Keratinocyte (primary cell): ENCODE measurements around the gene NUDT2. TPM values are rescaled to one million over a fixed set of nuclear protein-coding genes. Genes with fewer than 3 reads are reported as not detected.

Source experiments
- DNase-seq: peaks from one replicate; pipeline ENCODE4 v3.0.0-alpha.2; 2011; ENCODE audit warnings: low read depth, missing footprints, low spot score
- FAIRE-seq: peaks from 2 replicates; lab custom pipeline; 2011; peaks lifted over from hg19 to GRCh38; lab: Jason Lieb, UNC
- H2AFZ ChIP-seq: 2 replicates; pipeline ENCODE4 v1.6.0; 2012; ENCODE audit warnings: low read length, control low read depth, inconsistent platforms; ENCODE audit not compliant: control insufficient read depth
- H3K27ac ChIP-seq: 2 replicates; pipeline ENCODE4 v1.5.1; 2011; ENCODE audit warnings: low read length; ENCODE audit not compliant: control insufficient read depth, insufficient read depth
- H3K27me3 ChIP-seq: 3 replicates; pipeline ENCODE4 v1.6.0; 2011; ENCODE audit warnings: low read length; ENCODE audit not compliant: control insufficient read depth, insufficient read depth; ENCODE audit errors: extremely low read depth
- H3K36me3 ChIP-seq, 2 experiments: 2 replicates in 1 of 2; 3 replicates in 1 of 2; pipeline ENCODE4 v1.5.1; 2011; ENCODE audit warnings: low read length in 2 of 2, mild to moderate bottlenecking in 1 of 2; ENCODE audit not compliant: control insufficient read depth in 2 of 2, insufficient read depth in 2 of 2; ENCODE audit errors: extremely low read depth in 1 of 2
- H3K4me1 ChIP-seq: 3 replicates; pipeline ENCODE4 v1.5.1; 2011; ENCODE audit warnings: low read length; ENCODE audit not compliant: control insufficient read depth, insufficient read depth; ENCODE audit errors: extremely low read depth
- H3K4me2 ChIP-seq: 3 replicates; pipeline ENCODE4 v1.6.0; 2011; ENCODE audit warnings: low read depth, low read length; ENCODE audit not compliant: control insufficient read depth, insufficient read depth; ENCODE audit errors: extremely low read depth
- H3K4me3 ChIP-seq, 3 experiments: fragments of 200-600 bp in 1 of 3; sonication (generic) in 1 of 3; 2 replicates in 2 of 3; 3 replicates in 1 of 3; pipeline ENCODE4 v1.5.1; 2011 to 2016; ENCODE audit warnings: low read length in 3 of 3, mild to moderate bottlenecking in 3 of 3, control low read depth in 2 of 3, inconsistent platforms in 1 of 3, low read depth in 1 of 3, mixed read lengths in 1 of 3, mixed run types in 1 of 3, moderate library complexity in 1 of 3; ENCODE audit not compliant: control insufficient read depth in 2 of 3, insufficient read depth in 2 of 3; ENCODE audit errors: extremely low read depth in 1 of 3
- H3K79me2 ChIP-seq: 2 replicates; pipeline ENCODE4 v1.6.0; 2012; ENCODE audit warnings: low read length; ENCODE audit not compliant: control insufficient read depth, insufficient read depth
- H3K9ac ChIP-seq: 3 replicates; pipeline ENCODE4 v1.6.0; 2011; ENCODE audit warnings: low read length; ENCODE audit not compliant: control insufficient read depth, insufficient read depth; ENCODE audit errors: extremely low read depth
- H3K9me1 ChIP-seq: 3 replicates; pipeline ENCODE4 v1.6.0; 2011; ENCODE audit warnings: low read length; ENCODE audit not compliant: control insufficient read depth, insufficient read depth; ENCODE audit errors: extremely low read depth
- H3K9me3 ChIP-seq: 2 replicates; pipeline ENCODE4 v1.5.1; 2012; ENCODE audit warnings: low read depth, low read length; ENCODE audit not compliant: control insufficient read depth
- H4K20me1 ChIP-seq: 3 replicates; pipeline ENCODE4 v1.6.0; 2011; ENCODE audit warnings: low read length; ENCODE audit not compliant: control insufficient read depth, insufficient read depth; ENCODE audit errors: extremely low read depth
- EZH2 ChIP-seq: IDR thresholded peaks from one replicate; pipeline ENCODE4 v1.6.1; 2012; ENCODE audit warnings: inconsistent platforms, mild to moderate bottlenecking, low read length, moderate library complexity
- dilution Hi-C: fragments of 300-500 bp; cut with MboI; formaldehyde crosslinking; loops from one replicate; pipeline ENCODE4 v1.7.0; 2020; ENCODE audit warnings: low sequenced_read_pairs; ENCODE audit not compliant: extremely low pct_ligation_motif_present
- polyA plus RNA-seq, 5 experiments: library from polyadenylated mRNA; depleted of rRNA in 3 of 5; stranded (reverse) in 3 of 5; stranded (forward) in 1 of 5; unstranded in 1 of 5; fragments of >200 nt; gene quantifications; 1 replicate in 1 of 5; 2 replicates in 3 of 5; 3 replicates in 1 of 5; pipeline versions ENCODE4 v1.2.1 to v1.2.3, GENCODE V29; 2011 to 2012; ENCODE audit warnings: missing spikeins in 2 of 5, low read depth in 1 of 5, low replicate concordance in 1 of 5
- TF ChIP-seq, protein P1 (sequence below), 3 experiments: IDR thresholded peaks in 1 of 3; conservative IDR thresholded peaks in 1 of 3; optimal IDR thresholded peaks in 1 of 3; 2 replicates in 2 of 3; 3 replicates in 1 of 3; pipeline versions ENCODE3 to v1.5.1; 2011; ENCODE audit warnings: low read length in 3 of 3, mild to moderate bottlenecking in 3 of 3, moderate library complexity in 2 of 3, control low read depth in 1 of 3, inconsistent platforms in 1 of 3; ENCODE audit not compliant: insufficient read depth in 2 of 3; ENCODE audit errors: extremely low read depth in 1 of 3

NUDT2 gene
- polyA plus RNA-seq, 1 donor (not counting 4 experiments of a cell fraction or from before 2014, with no cell fraction given) = 33.4 TPM

DNA sequence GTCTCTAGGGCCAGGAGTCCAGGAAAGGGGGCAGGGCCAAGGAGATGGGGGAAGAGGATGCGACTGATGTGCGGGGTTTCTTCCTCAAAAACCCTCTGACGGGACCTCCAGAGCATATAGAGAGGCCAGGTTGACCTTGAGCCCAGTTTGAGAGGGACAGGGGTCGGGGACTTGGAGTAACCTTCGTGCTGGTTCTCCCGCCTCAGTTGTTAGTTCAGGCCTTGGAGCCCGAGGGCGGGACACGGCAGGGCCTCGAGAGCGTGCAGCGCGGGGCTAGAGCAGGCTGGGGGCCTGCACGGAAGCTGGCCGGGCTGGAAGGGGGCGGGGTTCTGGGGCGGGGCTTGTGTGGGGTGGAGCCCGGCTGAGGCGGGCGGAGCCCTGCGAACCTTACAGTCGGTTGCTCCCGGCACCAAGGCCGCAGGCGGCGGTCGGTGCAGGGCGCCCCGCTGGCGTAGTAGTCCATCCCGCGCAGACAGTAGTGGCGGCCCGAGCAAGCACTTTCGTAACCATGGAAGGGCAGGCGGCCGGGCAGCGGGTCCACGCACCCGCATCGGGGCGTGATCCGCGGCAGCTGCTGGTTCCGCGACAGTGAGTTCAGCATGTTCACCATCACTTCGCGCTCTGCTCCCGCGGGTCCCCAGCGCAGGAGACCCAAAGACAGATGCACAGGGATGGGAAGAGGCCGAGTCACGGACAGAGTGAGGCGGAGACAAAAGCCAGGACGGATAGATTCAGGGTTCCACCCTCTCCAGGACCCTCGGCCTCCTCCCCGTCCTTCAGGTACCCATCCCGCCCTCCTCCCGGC is 51.3 kb downstream of the NUDT2 start:
- Histone ChIP-seq H3K9me1 (no peaks in the 10 kb centered on the region), H3K27me3 (peaks cover 18% of the 10 kb centered on the region), H3K9ac (peak overlapping the region; percentile 30), H3K79me2 (no peaks in the 10 kb centered on the region), H3K4me1 (peaks cover 24% of the 10 kb centered on the region), H3K36me3 (no peaks in the 10 kb centered on the region), H3K27ac (no peak overlapping the region), H3K9me3 (no peaks in the 10 kb centered on the region), H3K4me2 (peak overlapping the region; percentile 85), H4K20me1 (no peaks in the 10 kb centered on the region), H3K4me3 (peak overlapping the region; percentile 35 to 58 (median 45)), H2AFZ (peak overlapping the region; percentile 79)
- no peak for FAIRE-seq
- no peak for TF ChIP-seq EZH2
- TF ChIP-seq, protein P1, sequence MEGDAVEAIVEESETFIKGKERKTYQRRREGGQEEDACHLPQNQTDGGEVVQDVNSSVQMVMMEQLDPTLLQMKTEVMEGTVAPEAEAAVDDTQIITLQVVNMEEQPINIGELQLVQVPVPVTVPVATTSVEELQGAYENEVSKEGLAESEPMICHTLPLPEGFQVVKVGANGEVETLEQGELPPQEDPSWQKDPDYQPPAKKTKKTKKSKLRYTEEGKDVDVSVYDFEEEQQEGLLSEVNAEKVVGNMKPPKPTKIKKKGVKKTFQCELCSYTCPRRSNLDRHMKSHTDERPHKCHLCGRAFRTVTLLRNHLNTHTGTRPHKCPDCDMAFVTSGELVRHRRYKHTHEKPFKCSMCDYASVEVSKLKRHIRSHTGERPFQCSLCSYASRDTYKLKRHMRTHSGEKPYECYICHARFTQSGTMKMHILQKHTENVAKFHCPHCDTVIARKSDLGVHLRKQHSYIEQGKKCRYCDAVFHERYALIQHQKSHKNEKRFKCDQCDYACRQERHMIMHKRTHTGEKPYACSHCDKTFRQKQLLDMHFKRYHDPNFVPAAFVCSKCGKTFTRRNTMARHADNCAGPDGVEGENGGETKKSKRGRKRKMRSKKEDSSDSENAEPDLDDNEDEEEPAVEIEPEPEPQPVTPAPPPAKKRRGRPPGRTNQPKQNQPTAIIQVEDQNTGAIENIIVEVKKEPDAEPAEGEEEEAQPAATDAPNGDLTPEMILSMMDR (optimal IDR thresholded peaks at IDR 0.05 in 1 of 3, IDR thresholded peaks at IDR 0.05 in 1 of 3, conservative IDR thresholded peaks at IDR 0.05 in 1 of 3; ENCODE audit: extremely low read depth in 1 of 3, insufficient read depth in 2 of 3, low read length in 3 of 3) = no peak
- dilution Hi-C loops = no loop called here
- no peak for DNase-seq

DNA sequence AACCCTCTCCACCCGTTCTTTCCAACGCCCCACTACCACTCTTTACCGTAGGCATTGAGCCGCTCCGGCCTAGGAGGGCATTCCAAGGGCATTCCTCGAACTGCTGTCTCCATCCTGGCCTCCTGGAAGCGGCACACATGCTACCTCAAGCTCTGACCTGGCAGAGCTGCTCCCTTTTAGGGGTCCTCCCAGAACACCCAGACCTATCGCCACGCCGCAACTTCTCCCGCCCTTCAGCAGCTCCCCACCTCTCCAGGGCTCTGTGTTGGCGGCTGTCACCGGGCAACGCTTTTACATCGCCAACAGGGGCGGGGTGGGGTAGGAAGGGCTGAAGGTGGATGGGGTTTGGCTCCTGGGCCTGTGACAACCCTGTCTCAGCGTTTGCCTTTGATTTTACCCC is 52.0 kb downstream of the NUDT2 start:
- FAIRE-seq (no peak), DNase-seq (no peak)
- TF ChIP-seq, protein P1 (optimal IDR thresholded peaks at IDR 0.05 in 1 of 3, IDR thresholded peaks at IDR 0.05 in 1 of 3, conservative IDR thresholded peaks at IDR 0.05 in 1 of 3; ENCODE audit: extremely low read depth in 1 of 3, insufficient read depth in 2 of 3, low read length in 3 of 3) = no peak
- no peak for TF ChIP-seq EZH2
- H3K79me2 ChIP-seq = no peaks in the 10 kb centered on the region
- peaks cover 18% of the 10 kb centered on the region for H3K27me3 ChIP-seq
- no peak overlapping the region for H3K27ac ChIP-seq
- no peaks in the 10 kb centered on the region for H3K9me3 ChIP-seq
- H3K4me3 ChIP-seq = peak overlapping the region in 1 of 3 experiments; percentile 58
- dilution Hi-C loops = no loop called here
- no peak overlapping the region for H3K9ac ChIP-seq
- H3K4me1 ChIP-seq = peaks cover 18% of the 10 kb centered on the region
- peak overlapping the region; percentile 85 for H3K4me2 ChIP-seq
- H4K20me1 ChIP-seq = no peaks in the 10 kb centered on the region
- no peaks in the 10 kb centered on the region for H3K36me3 ChIP-seq
- peak overlapping the region; percentile 79 for H2AFZ ChIP-seq
- H3K9me1 ChIP-seq = no peaks in the 10 kb centered on the region
